Measurements from ENCODE around the gene TECR. TPM values are rescaled to one million over a fixed set of nuclear protein-coding genes. Genes with fewer than 3 reads are reported as not detected.

The TECR gene
- total and polyA plus RNA-seq, 9 of the 15 experiments (the other 6 are each of a cell fraction or from before 2014, with no cell fraction given): 29.3 to 211 (median 81.4) TPM

GRCh38 chr19:14553939-14554243 lies 24.5 kb downstream of the TECR start:
- Histone ChIP-seq H3K9me1 (ENCODE audit: control insufficient read depth, insufficient read depth, low read length) (peaks cover 2% of the 10 kb centered on the region), H4K20me1 (replicated peaks; ENCODE audit: control insufficient read depth, insufficient read depth, low read length) (peaks cover 16% of the 10 kb centered on the region), H3K9me3 (replicated peaks; ENCODE audit: control insufficient read depth, insufficient read depth, low read depth, low read length) (no peaks in the 10 kb centered on the region), H3K4me2 (ENCODE audit: insufficient read depth, low read length) (no peak overlapping the region), H3K9ac (ENCODE audit: insufficient read depth in 1 of 2, low read depth in 2 of 2, low read length in 2 of 2) (no peak overlapping the region; a peak in 1 of 4 replicates), H3K4me1 (replicated peaks in 1 of 2; ENCODE audit: control insufficient read depth in 2 of 2, insufficient read depth in 2 of 2, low read length in 2 of 2) (peaks cover 31 to 71% of the 10 kb centered on the region in 2 experiments), H3K36me3 (ENCODE audit: control insufficient read depth, insufficient read depth, low read length) (peaks cover 19% of the 10 kb centered on the region; the same call in 2 of the 3 replicates), H3K27me3 (ENCODE audit: control insufficient read depth in 2 of 2, insufficient read depth in 2 of 2, low read length in 2 of 2) (no peaks in the 10 kb centered on the region), H3K27ac (ENCODE audit: extremely low read depth, low read depth, low read length) (peak overlapping the region; percentile 15; the same call in 1 of the 3 replicates), H2AFZ (ENCODE audit: low read depth, low read length) (no peak overlapping the region), H3K4me3 (no peak overlapping the region), H3K79me2 (ENCODE audit: control insufficient read depth, insufficient read depth, low read length) (peaks cover 79% of the 10 kb centered on the region)
- intact Hi-C loops (cut with micrococcal nuclease): loop anchor here (5.0 to 10.0 kb wide), 2 partner anchors 37 to 119 kb away; partner anchors contain the start of genes DNAJB1 and PKN1
- ATAC-seq: no peak
- no peak for FAIRE-seq
- in situ Hi-C loops (cut with MboI): no loop called here
- DNase-seq (ENCODE audit: extremely low read depth in 1 of 4, low spot score in 3 of 4): no peak
- 68% methylated on average over 9 of the region's 9 CpGs for WGBS (ENCODE audit: insufficient coverage, low coverage, missing lambda C conversion rate)
- BruUV-seq (replicated peaks): no TSS peak
- ChIA-PET POLR2A (interaction anchor here (0.6 to 1.3 kb wide), 5 partner anchors 12 to 164 kb away, joined by 3 read pairs; no protein-coding TSS in a partner anchor), CTCF (ENCODE audit: low intra/inter-chr PET ratio) (no interaction called here)
- TF ChIP-seq SP1 (CRISPR knock-in tag; IDR thresholded peaks at IDR 0.05): no peak
- no peak for TF ChIP-seq RERE (CRISPR knock-in tag; IDR thresholded peaks at IDR 0.05; ENCODE audit: borderline replicate concordance)
- no peak for TF ChIP-seq NR3C1 (CRISPR knock-in tag; IDR thresholded peaks at IDR 0.05)
- TF ChIP-seq RBBP5 (IDR thresholded peaks at IDR 0.05; ENCODE audit: borderline replicate concordance, insufficient read depth, low read length, poor library complexity, severe bottlenecking): no peak
- TF ChIP-seq NCOA6 (IDR thresholded peaks at IDR 0.05): no peak
- TF ChIP-seq POLR3A (IDR thresholded peaks at IDR 0.05; ENCODE audit: borderline replicate concordance, extremely low read depth, insufficient read depth, insufficient read length): no peak
- no peak for TF ChIP-seq CREM (IDR thresholded peaks at IDR 0.05; ENCODE audit: low read depth)
- no peak for TF ChIP-seq U2AF1 (optimal IDR thresholded peaks at IDR 0.05; ENCODE audit: low read depth, low read length)
- TF ChIP-seq JUN (IDR thresholded peaks at IDR 0.05; ENCODE audit: borderline replicate concordance, low read depth, low read length): no peak
- no peak for TF ChIP-seq JUN (CRISPR knock-in tag; IDR thresholded peaks at IDR 0.05; ENCODE audit: borderline replicate concordance)
- no peak for TF ChIP-seq ELF4 (CRISPR knock-in tag; IDR thresholded peaks at IDR 0.05)
- no peak for TF ChIP-seq MED1 (CRISPR knock-in tag; IDR thresholded peaks at IDR 0.05; ENCODE audit: borderline replicate concordance)
- TF ChIP-seq ZNF23 (CRISPR knock-in tag; IDR thresholded peaks at IDR 0.05): no peak
